ENCODE measurements around the gene TSPAN13.

TSPAN13 gene

DNA sequence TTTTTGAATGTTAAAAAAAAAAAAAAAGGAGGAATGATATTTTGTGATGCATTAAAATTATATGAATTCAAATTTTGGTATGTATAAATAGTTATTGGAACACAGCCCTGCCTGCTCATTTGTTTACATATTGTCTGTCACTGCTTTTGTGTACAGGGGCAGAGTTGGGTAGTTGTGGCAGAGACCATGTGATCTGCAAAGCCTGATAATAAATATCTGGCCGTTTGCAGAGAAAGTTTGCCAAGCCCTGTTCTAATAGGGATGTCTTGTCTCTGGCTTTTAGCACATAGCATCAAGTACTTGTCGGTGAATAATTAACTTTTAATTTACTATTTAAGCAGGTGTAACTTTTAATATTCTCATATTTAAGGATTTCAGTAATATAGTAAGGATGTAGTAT lies 19.8 kb downstream of the TSPAN13 start:
- no peak overlapping the region for H3K4me2 ChIP-seq (ENCODE audit: low read length)
- H3K9me3 ChIP-seq (ENCODE audit: insufficient read depth, low read length): no peaks in the 10 kb centered on the region
- H3K9ac ChIP-seq (ENCODE audit: low read length): no peak overlapping the region
- no peaks in the 10 kb centered on the region for H3K27me3 ChIP-seq (ENCODE audit: low read depth, low read length)
- H3K4me3 ChIP-seq (ENCODE audit: low read length): no peak overlapping the region
- no peaks in the 10 kb centered on the region for H4K20me1 ChIP-seq (ENCODE audit: insufficient read depth, low read length)
- no peak overlapping the region for H2AFZ ChIP-seq (ENCODE audit: low read depth, low read length)
- H3K4me1 ChIP-seq (ENCODE audit: low read length): peaks cover 19% of the 10 kb centered on the region
- TF ChIP-seq, protein P1, sequence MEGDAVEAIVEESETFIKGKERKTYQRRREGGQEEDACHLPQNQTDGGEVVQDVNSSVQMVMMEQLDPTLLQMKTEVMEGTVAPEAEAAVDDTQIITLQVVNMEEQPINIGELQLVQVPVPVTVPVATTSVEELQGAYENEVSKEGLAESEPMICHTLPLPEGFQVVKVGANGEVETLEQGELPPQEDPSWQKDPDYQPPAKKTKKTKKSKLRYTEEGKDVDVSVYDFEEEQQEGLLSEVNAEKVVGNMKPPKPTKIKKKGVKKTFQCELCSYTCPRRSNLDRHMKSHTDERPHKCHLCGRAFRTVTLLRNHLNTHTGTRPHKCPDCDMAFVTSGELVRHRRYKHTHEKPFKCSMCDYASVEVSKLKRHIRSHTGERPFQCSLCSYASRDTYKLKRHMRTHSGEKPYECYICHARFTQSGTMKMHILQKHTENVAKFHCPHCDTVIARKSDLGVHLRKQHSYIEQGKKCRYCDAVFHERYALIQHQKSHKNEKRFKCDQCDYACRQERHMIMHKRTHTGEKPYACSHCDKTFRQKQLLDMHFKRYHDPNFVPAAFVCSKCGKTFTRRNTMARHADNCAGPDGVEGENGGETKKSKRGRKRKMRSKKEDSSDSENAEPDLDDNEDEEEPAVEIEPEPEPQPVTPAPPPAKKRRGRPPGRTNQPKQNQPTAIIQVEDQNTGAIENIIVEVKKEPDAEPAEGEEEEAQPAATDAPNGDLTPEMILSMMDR (IDR thresholded peaks at IDR 0.05; ENCODE audit: low read depth, low read length): no peak
- no peak for TF ChIP-seq EZH2phosphoT487 (IDR thresholded peaks at IDR 0.05; ENCODE audit: low read depth)
- no peak overlapping the region for H3K27ac ChIP-seq (ENCODE audit: low read length)
- no peaks in the 10 kb centered on the region for H3K79me2 ChIP-seq (ENCODE audit: low read length)
- no peaks in the 10 kb centered on the region for H3K36me3 ChIP-seq (replicated peaks; ENCODE audit: low read depth, low read length)

DNA sequence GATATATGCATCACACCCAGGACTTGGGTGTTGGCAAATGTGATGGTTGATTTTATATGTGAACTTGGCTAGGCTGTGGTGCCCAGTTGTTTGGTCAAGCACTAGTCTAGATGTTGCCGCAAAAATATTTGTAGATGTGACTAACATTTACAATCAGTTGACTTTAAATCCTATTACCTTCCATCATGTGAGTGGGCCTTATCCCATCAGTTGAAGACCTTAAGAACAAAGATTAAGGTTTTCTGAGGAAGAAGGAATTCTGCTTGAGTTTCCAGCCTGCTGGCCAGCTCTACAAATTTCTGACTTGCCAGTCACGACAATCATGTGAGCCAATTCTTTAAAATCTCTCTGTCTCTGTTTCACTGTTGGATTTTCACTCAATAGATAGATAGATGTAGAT lies 20.3 kb downstream of the TSPAN13 start:
- no peak overlapping the region for H3K9ac ChIP-seq (ENCODE audit: low read length)
- H3K79me2 ChIP-seq (ENCODE audit: low read length): no peaks in the 10 kb centered on the region
- no peak overlapping the region for H2AFZ ChIP-seq (ENCODE audit: low read depth, low read length)
- no peak for TF ChIP-seq EZH2phosphoT487 (IDR thresholded peaks at IDR 0.05; ENCODE audit: low read depth)
- TF ChIP-seq, protein P1 (IDR thresholded peaks at IDR 0.05; ENCODE audit: low read depth, low read length): no peak
- no peak overlapping the region for H3K4me3 ChIP-seq (ENCODE audit: low read length)
- no peaks in the 10 kb centered on the region for H3K9me3 ChIP-seq (ENCODE audit: insufficient read depth, low read length)
- peaks cover 19% of the 10 kb centered on the region for H3K4me1 ChIP-seq (ENCODE audit: low read length)
- no peak overlapping the region for H3K4me2 ChIP-seq (ENCODE audit: low read length)
- H3K27ac ChIP-seq (ENCODE audit: low read length): no peak overlapping the region
- H3K27me3 ChIP-seq (ENCODE audit: low read depth, low read length): no peaks in the 10 kb centered on the region
- H4K20me1 ChIP-seq (ENCODE audit: insufficient read depth, low read length): no peaks in the 10 kb centered on the region
- H3K36me3 ChIP-seq (replicated peaks; ENCODE audit: low read depth, low read length): no peaks in the 10 kb centered on the region

DNA sequence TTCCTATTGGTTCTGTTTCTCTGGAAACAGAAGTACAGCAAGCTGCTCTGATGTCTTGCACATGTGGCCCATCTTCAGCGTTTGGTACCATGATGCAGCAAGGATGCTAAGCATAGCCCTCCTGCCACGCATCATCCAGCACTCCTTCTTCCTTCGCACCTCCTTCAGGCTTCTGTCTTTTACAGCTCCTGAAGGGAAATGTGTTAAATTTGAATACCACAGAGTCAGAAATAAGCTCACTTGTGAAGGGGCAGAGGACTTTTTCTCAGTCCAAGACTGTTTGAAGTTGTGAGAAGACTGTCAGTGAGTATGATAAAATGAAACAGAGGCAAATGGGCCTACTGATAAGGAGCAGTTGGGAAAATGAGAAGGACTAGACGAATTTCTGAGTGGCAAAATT lies 20.7 kb downstream of the TSPAN13 start:
- Histone ChIP-seq H2AFZ (ENCODE audit: low read depth, low read length) (no peak overlapping the region), H4K20me1 (ENCODE audit: insufficient read depth, low read length) (no peaks in the 10 kb centered on the region), H3K9ac (ENCODE audit: low read length) (no peak overlapping the region), H3K4me3 (ENCODE audit: low read length) (no peak overlapping the region), H3K27ac (ENCODE audit: low read length) (no peak overlapping the region), H3K36me3 (replicated peaks; ENCODE audit: low read depth, low read length) (no peaks in the 10 kb centered on the region), H3K4me1 (ENCODE audit: low read length) (peaks cover 19% of the 10 kb centered on the region), H3K79me2 (ENCODE audit: low read length) (no peaks in the 10 kb centered on the region), H3K27me3 (ENCODE audit: low read depth, low read length) (no peaks in the 10 kb centered on the region), H3K4me2 (ENCODE audit: low read length) (no peak overlapping the region), H3K9me3 (ENCODE audit: insufficient read depth, low read length) (no peaks in the 10 kb centered on the region)
- TF ChIP-seq EZH2phosphoT487 (IDR thresholded peaks at IDR 0.05; ENCODE audit: low read depth): no peak
- TF ChIP-seq, protein P1 (IDR thresholded peaks at IDR 0.05; ENCODE audit: low read depth, low read length): no peak

DNA sequence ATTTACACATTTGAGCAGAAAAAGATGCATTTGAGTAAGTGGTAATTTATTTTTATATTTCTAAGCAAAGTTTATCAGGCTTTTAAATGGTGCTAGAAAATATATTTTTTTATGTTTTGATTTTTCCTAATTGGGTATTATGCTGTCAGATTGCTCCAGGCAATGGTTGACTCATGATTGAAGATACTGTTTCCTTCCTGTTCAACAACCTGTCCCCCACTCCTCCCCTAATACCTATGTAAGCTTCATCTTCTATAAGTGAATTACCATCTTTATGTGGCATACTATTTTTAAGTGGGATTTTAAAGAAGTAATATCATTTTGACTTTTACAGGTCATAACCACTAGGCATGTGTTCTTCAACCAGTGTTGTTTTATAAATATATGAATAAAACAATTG lies 21.4 kb downstream of the TSPAN13 start:
- TF ChIP-seq, protein P1 (IDR thresholded peaks at IDR 0.05; ENCODE audit: low read depth, low read length): no peak
- no peak for TF ChIP-seq EZH2phosphoT487 (IDR thresholded peaks at IDR 0.05; ENCODE audit: low read depth)
- Histone ChIP-seq H2AFZ (ENCODE audit: low read depth, low read length) (no peak overlapping the region), H3K4me2 (ENCODE audit: low read length) (no peak overlapping the region)

More for the DNA sequence above, 21.4 kb downstream of the TSPAN13 start:
- Histone ChIP-seq H3K79me2 (ENCODE audit: low read length) (no peaks in the 10 kb centered on the region), H3K4me3 (ENCODE audit: low read length) (no peak overlapping the region), H3K4me1 (ENCODE audit: low read length) (peaks cover 19% of the 10 kb centered on the region), H3K27ac (ENCODE audit: low read length) (no peak overlapping the region), H3K9me3 (ENCODE audit: insufficient read depth, low read length) (no peaks in the 10 kb centered on the region), H3K36me3 (replicated peaks; ENCODE audit: low read depth, low read length) (no peaks in the 10 kb centered on the region), H4K20me1 (ENCODE audit: insufficient read depth, low read length) (no peaks in the 10 kb centered on the region), H3K27me3 (ENCODE audit: low read depth, low read length) (no peaks in the 10 kb centered on the region), H3K9ac (ENCODE audit: low read length) (no peak overlapping the region)

Data from OCI-LY3 (cell line).